IPS-18c (cell line): ENCODE results near the gene TBC1D3C.
"Not testable (repeated sequence)": the region's sequence is repeated elsewhere in the genome, so short reads cannot be mapped to it uniquely, and the experiment has no call there.

Source experiments
- H3K4me3 ChIP-seq: 2 replicates; pipeline ENCODE4 v1.7.0; 2013; ENCODE audit warnings: low read depth, mild to moderate bottlenecking, low read length, moderate library complexity; ENCODE audit not compliant: insufficient read depth
- H3K9me3 ChIP-seq: one replicate; pipeline ENCODE4 v1.6.1; 2013; ENCODE audit warnings: mild to moderate bottlenecking, low read length, moderate library complexity; ENCODE audit not compliant: control insufficient read depth, insufficient read depth

Gene TBC1D3C

DNA sequence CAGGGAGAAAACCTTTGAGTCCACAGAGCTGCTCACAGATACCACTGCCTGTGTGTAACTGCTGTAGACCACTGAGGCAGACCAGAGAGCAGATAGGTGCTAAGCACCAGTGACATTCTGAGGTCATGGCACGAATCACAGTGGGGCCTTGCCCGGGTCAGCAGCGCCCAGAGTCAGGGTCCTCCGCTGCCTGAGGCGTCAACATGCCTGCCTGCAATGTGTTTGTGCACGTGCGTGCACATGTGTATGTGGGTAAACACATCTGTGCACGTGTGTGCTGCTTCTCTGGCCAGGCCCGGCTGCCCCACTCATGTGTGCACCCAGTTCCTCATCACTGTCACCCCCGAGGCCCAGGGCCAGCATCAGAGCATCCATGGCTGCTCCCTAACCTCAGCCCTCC lies at the start of gene TBC1D3C:
Gene TBC1D3C (minus strand): TSS at position 101 of the 400 bp plus-strand sequence. CDS start 1,568 bp downstream, outside the sequence.
- not testable (repeated sequence) for H3K9me3 ChIP-seq, H3K4me3 ChIP-seq

DNA sequence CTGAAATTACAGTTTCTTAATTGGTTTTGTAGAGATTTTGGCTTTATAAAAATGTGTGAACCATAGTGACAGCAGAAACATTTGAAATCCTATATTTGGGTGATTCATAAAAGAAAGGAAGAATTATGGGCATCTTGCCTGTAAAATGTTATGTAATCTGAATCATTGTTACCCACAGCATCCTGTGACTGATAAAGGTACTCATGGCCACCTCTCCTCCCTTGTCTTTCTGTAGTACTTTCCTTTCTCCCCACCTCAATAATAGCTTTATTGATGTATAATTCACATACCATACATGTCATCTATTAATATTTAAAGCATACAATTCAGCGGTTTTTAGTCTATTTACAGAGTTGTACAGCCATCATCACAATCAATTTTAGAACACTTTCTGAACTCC lies 30.8 kb upstream of the TBC1D3C start:
- H3K4me3 ChIP-seq, H3K9me3 ChIP-seq: not testable (repeated sequence)

DNA sequence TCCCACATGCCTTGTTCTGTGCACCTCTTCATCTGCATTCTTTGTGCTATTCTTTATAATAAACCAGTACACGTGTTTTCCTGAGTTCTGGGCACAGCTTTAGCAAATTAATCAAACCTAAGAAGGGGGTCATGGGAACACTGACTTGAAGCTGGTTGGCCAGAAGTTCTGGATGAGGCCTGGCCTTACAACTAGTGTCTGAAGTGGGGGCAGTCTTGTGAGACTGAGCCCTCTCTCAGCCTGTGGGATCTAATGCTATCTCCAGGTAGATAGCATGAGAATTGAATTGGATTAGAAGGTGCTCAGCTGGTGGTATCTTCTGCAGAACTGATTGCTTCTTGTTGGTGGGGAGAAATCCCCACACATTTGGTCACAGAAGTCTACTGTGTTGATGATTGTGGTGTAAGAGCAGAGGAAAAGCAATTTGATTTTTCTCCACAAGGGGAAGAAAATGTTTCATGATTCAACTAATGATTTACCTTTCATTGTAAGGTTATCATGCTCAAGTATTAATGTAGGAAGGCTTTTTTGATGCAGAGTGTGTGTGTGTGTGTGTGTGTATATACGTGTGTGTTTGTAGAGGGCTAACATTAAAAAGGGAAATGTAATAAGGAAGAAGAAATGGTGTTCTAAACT lies 25.7 kb upstream of the TBC1D3C start:
- not testable (repeated sequence) for H3K4me3 ChIP-seq, H3K9me3 ChIP-seq

DNA sequence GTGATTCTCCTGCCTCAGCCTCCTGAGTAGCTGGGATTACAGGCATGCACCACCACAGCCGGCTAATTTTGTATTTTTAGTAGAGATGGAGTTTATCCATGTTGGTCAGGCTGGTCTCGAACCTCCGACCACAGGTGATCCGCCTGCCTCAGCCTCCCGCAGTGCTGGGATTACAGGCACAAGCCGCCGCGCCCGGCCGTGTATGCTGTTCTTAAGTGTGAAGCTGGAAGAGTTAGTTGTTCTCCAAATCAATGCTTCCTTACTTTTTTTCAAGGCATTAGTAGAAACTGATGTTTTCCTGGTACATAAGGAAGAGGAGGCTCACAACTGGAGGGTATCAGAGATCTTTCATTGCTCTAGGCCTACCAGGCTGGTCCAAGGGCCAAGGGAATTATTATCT lies 19.7 kb upstream of the TBC1D3C start:
- not testable (repeated sequence) for H3K4me3 ChIP-seq, H3K9me3 ChIP-seq

DNA sequence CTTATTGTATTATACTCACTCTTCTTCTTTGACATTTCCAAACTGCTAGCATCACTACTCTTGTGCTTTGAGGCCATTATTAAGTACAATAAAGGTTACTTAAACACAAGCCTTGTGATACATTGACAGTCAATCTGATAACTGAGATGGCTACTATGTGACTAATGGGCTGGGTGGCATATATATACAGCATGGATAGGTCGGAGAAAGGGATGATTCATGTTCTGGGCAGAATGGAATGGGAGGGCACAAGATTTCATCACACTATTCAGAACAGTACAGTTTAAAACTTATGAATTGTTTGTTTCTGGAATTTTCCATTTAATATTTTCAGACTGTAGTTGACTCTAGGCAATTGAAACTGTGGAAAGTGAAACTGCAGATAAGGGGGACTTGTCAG lies 18.9 kb upstream of the TBC1D3C start:
- not testable (repeated sequence) for H3K4me3 ChIP-seq, H3K9me3 ChIP-seq
